Activated naive CD8-positive, alpha-beta T cell treated with anti-CD3 and anti-CD28 coated beads for 36 hours (primary cell): ENCODE data around the gene SYNPR. TPM values are rescaled to one million over a fixed set of nuclear protein-coding genes. Genes with fewer than 3 reads are reported as not detected.

Experiments
- DNase-seq: peaks from one replicate; pipeline ENCODE4 v3.0.0; 2021
- H3K27ac Mint-ChIP-seq: one replicate; pipeline ENCODE4 v1.8.0; 2022; ENCODE audit warnings: mild to moderate bottlenecking, moderate library complexity, mixed read lengths
- H3K27me3 Mint-ChIP-seq: one replicate; pipeline ENCODE4 v1.8.0; 2022; ENCODE audit warnings: mild to moderate bottlenecking, mixed read lengths
- H3K36me3 Mint-ChIP-seq: one replicate; pipeline ENCODE4 v1.8.0; 2021; ENCODE audit warnings: mild to moderate bottlenecking, mixed read lengths
- H3K4me1 Mint-ChIP-seq: one replicate; pipeline ENCODE4 v1.8.0; 2021; ENCODE audit warnings: mixed read lengths
- H3K4me3 Mint-ChIP-seq: one replicate; pipeline ENCODE4 v1.8.0; 2022; ENCODE audit warnings: mild to moderate bottlenecking, moderate library complexity, mixed read lengths
- H3K9me3 Mint-ChIP-seq: one replicate; pipeline ENCODE4 v1.8.0; 2022; ENCODE audit warnings: mixed read lengths
- total RNA-seq, 2 experiments: library from RNA; stranded (reverse); gene quantifications; one replicate each; pipeline ENCODE4 v1.2.3, GENCODE V29; 2021

SYNPR gene
- total RNA-seq, 2 experiments from 2014 or later: not detected

GRCh38 chr3:63655519-63655918 lies 377.4 kb downstream of the SYNPR start:
- no peaks in the 10 kb centered on the region for H3K4me1 Mint-ChIP-seq
- no peak overlapping the region for H3K4me3 Mint-ChIP-seq
- H3K27ac Mint-ChIP-seq: no peak overlapping the region
- no peaks in the 10 kb centered on the region for H3K9me3 Mint-ChIP-seq
- H3K36me3 Mint-ChIP-seq: no peaks in the 10 kb centered on the region
- H3K27me3 Mint-ChIP-seq: no peaks in the 10 kb centered on the region
- no peak for DNase-seq

DNA sequence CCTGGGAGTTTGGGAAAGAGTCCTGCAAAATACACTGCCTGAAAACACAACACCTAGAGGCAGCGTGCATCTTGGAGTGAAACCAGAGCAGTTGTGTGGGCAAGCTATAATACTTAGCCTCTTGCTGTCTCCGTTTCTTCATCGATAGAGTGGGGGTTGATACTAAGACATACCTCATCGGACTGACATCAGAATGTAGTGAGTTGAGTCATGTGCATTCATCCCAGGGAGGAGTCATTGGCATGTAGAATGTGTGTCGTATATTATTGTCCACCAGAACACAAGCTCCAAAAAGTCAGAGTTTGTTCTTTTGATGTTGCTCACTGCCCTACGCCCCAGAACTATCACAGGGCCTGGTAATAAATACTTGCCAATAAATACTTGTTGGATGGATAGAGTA lies 378.7 kb downstream of the SYNPR start:
- H3K4me3 Mint-ChIP-seq: no peak overlapping the region
- H3K27me3 Mint-ChIP-seq: no peaks in the 10 kb centered on the region
- no peak overlapping the region for H3K27ac Mint-ChIP-seq
- H3K9me3 Mint-ChIP-seq: no peaks in the 10 kb centered on the region
- no peaks in the 10 kb centered on the region for H3K36me3 Mint-ChIP-seq
- no peak for DNase-seq
- H3K4me1 Mint-ChIP-seq: no peaks in the 10 kb centered on the region

GRCh38 chr3:63661242-63661641 lies 383.1 kb downstream of the SYNPR start:
- Mint-ChIP-seq H3K4me1 (no peaks in the 10 kb centered on the region), H3K36me3 (no peaks in the 10 kb centered on the region), H3K9me3 (no peaks in the 10 kb centered on the region), H3K27me3 (no peaks in the 10 kb centered on the region), H3K4me3 (no peak overlapping the region), H3K27ac (no peak overlapping the region)
- no peak for DNase-seq

DNA sequence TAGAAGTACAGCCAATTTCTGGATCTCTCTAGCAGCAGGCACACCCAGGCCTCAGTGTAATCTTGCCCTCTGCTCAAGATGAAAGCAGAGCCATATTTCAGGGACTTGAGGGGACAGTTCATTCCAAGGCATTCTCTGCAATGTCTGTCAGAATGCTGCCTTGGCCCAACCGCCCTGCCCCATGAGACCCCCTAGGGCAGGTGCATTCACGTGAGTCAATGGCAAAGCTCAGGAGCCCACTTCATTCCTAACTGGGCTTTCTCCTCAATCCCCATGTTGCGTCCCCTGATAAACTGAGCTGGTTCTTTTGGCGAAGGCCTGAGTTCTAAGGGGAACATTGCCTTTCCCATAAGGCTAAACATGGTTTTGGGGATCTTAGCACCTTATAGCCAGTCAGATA lies 383.9 kb downstream of the SYNPR start:
- Mint-ChIP-seq H3K27me3 (no peaks in the 10 kb centered on the region), H3K4me3 (no peak overlapping the region), H3K4me1 (no peaks in the 10 kb centered on the region), H3K27ac (no peak overlapping the region), H3K36me3 (no peaks in the 10 kb centered on the region), H3K9me3 (no peaks in the 10 kb centered on the region)
- no peak for DNase-seq

GRCh38 chr3:63662500-63662899 lies 384.4 kb downstream of the SYNPR start:
- Mint-ChIP-seq H3K27ac (no peak overlapping the region), H3K27me3 (no peaks in the 10 kb centered on the region), H3K36me3 (no peaks in the 10 kb centered on the region), H3K9me3 (no peaks in the 10 kb centered on the region), H3K4me3 (no peak overlapping the region), H3K4me1 (no peaks in the 10 kb centered on the region)
- no peak for DNase-seq
